DND-41 (cell line): ENCODE measurements around the gene ANKK1.

ENCODE experiments used
- CTCF ChIP-seq: IDR thresholded peaks from 2 replicates; pipeline ENCODE4 v1.5.1; 2012; ENCODE audit warnings: borderline replicate concordance, low read length, moderate library complexity, mild to moderate bottlenecking; ENCODE audit not compliant: poor library complexity, severe bottlenecking; ENCODE audit errors: extremely low read depth
- EZH2 ChIP-seq: IDR thresholded peaks from 3 replicates; pipeline ENCODE4 v1.6.1; 2012; ENCODE audit warnings: borderline replicate concordance, low read depth, mild to moderate bottlenecking, moderate library complexity, low read length, inconsistent platforms; ENCODE audit not compliant: severe bottlenecking

GRCh38 chr11:113341388-113342165 lies 46.0 kb upstream of the ANKK1 start:
- TF ChIP-seq CTCF (no peak), EZH2 (no peak)
